GM10266 (cell line): ENCODE measurements around the gene GP2.

Experiments used
- DNase-seq: peaks from one replicate; pipeline ENCODE4 v3.0.0; 2012; ENCODE audit errors: extremely low spot score
- CTCF ChIP-seq: IDR thresholded peaks from 2 replicates; pipeline ENCODE4 v1.5.1; 2012; ENCODE audit warnings: mild to moderate bottlenecking, low read depth; ENCODE audit not compliant: control insufficient read depth, insufficient read depth; ENCODE audit errors: missing control alignments

Gene GP2

GRCh38 chr16:20311548-20311947, 15.8 kb downstream of the GP2 start:
- TF ChIP-seq CTCF, result no peak
- DNase-seq, result no peak

GRCh38 chr16:20310421-20311395, 16.6 kb downstream of the GP2 start:
- TF ChIP-seq CTCF, result no peak
- no peak for DNase-seq

GRCh38 chr16:20309786-20310185, 17.5 kb downstream of the GP2 start:
- no peak for DNase-seq
- TF ChIP-seq CTCF, result no peak

- TF ChIP-seq CTCF, result no peak
- no peak for DNase-seq
Measured at GRCh38 chr16:20308801-20309590, 18.3 kb downstream of the GP2 start.

- DNase-seq, result no peak
- no peak for TF ChIP-seq CTCF
Measured at GRCh38 chr16:20308266-20308665, 19.0 kb downstream of the GP2 start.

- TF ChIP-seq CTCF, result no peak
- DNase-seq, result no peak
Measured at GRCh38 chr16:20307791-20308190, 19.5 kb downstream of the GP2 start.
